Spleen (tissue), 7 donors: ENCODE results near the gene SH3RF3.

ENCODE experiments used
- POLR2AphosphoS5 ChIP-seq, 3 donors: sonication (generic); formaldehyde crosslinking; IDR thresholded peaks; one replicate each; pipeline ENCODE4 v1.5.1; 2017; ENCODE audit warnings: antibody characterized with exemption in 3 of 3
- TF ChIP-seq, protein P1 (sequence below), 11 experiments: fragments of 200-600 bp in 7 of 11; fragments of 450-650 bp in 4 of 11; sonication (generic) in 4 of 11; IDR thresholded peaks in 8 of 11; conservative IDR thresholded peaks in 3 of 11; 1 replicate in 7 of 11; 2 replicates in 4 of 11; pipeline versions ENCODE4 v1.4.0 to v1.8.0; 2016 to 2021; ENCODE audit warnings: antibody characterized with exemption in 11 of 11, inconsistent platforms in 4 of 11, mild to moderate bottlenecking in 1 of 11
- donor health status: DM: no; HTN: no; CAD: no; lungs with moderate emphysema.
- donor health status: DM: no; HTN: no; CAD: no.
- donor health status: DM: no; HTN: no; CAD: no.

DNA sequence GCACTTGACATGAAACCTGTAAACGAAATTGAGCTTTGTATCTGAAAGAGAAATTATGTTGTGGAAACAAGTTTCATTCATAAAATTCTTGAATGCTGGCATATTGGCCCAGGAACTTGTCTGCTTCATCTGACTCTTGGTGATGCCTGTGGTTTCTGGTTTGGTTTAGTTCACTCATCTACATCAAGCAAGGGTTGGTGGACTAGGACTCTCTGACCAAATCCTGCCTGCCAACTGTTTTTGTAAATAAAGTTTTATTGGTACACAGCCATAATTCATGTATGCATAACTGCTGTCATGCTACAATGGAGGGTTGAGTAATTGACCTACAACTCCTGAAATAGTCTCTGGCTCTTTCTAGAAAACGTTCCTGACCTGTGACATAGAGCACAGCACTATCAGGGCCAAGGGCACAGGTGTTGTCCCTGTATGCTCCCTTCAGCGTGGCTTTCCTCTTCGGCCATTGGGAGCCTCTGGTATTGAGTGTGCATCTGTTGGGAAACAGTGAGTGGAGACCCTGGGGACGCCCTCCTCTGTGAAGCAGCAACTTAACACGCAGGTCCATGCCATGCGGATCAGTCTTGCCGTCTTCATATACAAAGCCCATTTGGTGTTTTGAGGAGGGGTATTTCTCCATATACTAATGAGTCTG lies 226.3 kb downstream of the SH3RF3 start:
- TF ChIP-seq, protein P1, sequence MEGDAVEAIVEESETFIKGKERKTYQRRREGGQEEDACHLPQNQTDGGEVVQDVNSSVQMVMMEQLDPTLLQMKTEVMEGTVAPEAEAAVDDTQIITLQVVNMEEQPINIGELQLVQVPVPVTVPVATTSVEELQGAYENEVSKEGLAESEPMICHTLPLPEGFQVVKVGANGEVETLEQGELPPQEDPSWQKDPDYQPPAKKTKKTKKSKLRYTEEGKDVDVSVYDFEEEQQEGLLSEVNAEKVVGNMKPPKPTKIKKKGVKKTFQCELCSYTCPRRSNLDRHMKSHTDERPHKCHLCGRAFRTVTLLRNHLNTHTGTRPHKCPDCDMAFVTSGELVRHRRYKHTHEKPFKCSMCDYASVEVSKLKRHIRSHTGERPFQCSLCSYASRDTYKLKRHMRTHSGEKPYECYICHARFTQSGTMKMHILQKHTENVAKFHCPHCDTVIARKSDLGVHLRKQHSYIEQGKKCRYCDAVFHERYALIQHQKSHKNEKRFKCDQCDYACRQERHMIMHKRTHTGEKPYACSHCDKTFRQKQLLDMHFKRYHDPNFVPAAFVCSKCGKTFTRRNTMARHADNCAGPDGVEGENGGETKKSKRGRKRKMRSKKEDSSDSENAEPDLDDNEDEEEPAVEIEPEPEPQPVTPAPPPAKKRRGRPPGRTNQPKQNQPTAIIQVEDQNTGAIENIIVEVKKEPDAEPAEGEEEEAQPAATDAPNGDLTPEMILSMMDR (IDR thresholded peaks at IDR 0.05 in 8 of 11, conservative IDR thresholded peaks at IDR 0.05 in 3 of 11) = no peak
- no peak for TF ChIP-seq POLR2AphosphoS5 (IDR thresholded peaks at IDR 0.05)
